HG03457 (cell line): ENCODE measurements around the gene TBC1D10A.

Experiments
- ATAC-seq: cut with Tn5 transposase; IDR thresholded peaks from one replicate; pipeline ENCODE4 v1.9.1; 2021; ENCODE audit warnings: moderate number of reproducible peaks; ENCODE audit not compliant: unreplicated experiment

Gene TBC1D10A

DNA sequence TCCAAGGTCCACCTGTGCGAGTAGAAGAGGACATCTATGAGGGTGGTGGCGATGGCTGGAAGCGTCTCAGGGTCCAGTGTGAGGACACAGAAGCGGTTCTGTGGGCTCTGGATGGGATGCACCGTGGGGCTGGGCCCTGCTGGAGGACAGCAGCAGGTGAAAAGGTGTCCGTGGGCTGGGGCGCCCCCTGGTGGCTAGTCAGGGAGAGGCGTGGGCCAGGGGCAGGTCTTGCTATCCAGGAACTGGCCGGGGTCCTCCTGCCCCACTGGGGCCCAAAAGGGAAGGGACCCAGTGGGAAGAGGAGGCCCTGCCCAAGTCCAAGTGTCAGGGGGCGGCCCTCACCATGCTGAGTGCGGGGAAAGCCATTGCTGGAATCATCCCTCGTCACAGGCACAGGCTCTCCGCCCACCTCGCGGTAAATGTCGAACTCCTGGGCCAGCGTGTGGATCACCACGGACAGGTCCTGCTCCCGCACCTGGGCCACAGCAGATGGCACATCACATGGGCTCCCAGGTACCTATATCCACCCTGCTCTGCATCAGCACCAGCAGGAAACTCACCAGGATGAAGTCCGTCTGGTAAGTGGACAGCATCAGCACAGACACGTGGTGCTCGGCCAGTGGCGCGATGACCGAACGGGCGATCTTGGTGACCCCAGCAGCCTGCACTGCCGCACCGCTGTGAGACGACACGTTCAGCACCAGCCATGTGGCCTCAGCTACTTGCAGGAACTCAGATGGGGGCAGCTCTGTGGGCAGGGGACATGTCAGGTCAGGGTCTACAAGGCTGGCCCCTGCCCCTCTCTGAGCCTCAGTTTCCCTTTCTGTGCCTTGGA lies 39.7 kb downstream of the TBC1D10A start:
- no peak for ATAC-seq

DNA sequence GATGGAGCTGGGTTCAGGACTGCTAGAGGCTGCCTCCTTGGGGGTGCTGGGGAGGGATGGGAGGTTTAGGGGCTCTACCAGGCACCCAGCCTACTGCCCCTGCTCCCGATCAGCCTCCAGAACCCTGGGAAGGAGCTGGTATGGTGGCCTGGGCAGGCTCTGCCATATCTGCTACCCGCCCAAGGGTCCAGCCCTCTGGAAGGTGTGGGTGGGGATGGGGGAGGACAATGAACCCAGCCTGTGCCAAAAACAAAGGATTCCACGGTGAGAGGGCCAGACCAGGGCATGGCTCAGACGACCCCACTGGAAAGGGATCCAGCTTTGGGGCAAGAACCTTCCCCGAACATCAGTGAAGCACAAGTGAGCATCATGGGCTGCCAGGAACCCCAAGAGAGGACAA lies 40.4 kb downstream of the TBC1D10A start:
- no peak for ATAC-seq

DNA sequence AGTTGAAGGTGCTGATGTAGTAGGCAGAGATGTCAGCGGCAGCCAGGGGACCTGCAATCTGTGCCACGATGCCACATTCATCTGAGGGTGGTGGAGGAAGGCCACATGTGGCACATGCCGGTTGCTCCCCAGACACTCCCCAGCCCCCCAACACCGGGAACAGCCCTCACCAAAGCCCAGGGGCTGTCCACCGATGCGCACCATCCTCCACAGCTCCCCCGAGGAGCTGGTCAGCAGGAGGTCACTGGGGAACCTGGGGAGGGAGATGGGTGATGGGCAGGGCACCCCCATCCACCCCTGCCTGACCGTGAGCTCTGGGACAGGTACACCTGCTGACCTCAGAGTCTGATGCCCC lies 40.9 kb downstream of the TBC1D10A start:
- no peak for ATAC-seq

DNA sequence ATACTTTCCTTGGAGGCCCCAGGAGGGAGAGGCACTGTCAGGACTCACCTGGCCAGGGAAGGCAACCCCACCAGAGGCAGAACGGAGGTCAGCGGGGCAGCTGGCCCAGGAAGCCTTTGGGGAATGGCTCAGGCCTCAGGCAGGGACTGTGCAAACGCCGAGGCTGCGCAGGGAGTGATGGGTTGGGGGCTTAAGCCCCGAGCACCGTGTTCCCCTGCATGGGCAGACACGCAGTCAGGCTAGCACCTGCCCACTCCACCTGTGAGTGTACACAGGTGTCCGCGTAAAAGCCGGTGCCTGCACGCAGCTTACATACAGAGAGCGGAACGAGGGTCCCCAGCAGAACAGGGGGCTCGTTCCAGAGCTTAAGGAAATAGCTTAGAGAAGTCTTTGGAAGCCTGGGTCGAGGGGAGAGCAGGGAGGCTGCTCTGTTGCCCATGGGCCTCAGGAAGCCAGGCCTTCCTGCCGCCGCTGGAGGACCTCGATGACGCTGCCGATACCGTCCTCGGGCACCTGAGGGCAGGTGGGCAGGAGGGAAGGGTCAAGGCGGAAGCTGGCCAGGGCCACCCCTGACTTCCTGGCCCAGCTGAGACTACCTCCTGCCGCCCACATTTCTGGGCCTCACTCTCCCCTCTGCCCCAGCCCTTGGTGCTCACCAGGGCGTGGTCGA lies 41.4 kb downstream of the TBC1D10A start:
- ATAC-seq: no peak

DNA sequence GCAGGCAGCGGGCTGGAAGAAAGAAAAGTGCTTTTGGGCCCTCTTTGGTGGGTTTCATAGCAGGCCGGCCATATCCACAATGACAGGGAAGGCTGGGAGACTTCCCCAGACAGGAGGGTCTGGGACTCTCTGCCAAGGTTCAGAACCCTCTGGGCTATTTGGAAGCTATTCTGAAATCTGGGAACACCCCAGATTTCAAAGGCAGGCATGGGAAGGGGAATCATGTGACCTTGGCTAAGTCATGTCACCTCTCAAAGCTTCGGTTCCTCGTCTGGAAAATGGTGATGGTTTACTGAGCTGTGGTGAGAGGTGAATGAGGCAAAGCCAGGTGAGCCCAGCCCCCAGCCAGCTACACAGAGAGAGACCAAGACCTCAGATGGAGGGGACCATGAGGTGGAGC lies 42.1 kb downstream of the TBC1D10A start:
- ATAC-seq: no peak

DNA sequence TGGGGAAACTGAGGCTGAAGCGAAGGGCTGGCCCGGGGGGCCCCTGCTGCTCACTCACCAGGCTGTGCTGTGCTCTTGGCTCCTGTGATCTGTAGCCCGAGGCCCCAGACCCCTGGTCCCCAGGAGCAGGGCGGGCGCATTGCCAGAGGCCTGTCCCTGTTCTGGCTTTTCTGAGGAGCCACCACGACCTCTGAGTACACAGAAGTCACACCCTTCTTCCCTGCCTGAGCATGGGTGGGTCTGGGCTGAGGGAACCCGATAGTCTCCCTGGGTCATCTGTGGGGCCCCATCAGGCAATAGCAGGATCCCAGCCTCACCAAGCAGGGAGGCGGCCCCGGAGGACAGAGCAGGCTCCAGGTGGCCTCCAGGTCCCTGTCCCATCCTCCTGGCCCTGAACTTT lies 42.6 kb downstream of the TBC1D10A start:
- no peak for ATAC-seq

DNA sequence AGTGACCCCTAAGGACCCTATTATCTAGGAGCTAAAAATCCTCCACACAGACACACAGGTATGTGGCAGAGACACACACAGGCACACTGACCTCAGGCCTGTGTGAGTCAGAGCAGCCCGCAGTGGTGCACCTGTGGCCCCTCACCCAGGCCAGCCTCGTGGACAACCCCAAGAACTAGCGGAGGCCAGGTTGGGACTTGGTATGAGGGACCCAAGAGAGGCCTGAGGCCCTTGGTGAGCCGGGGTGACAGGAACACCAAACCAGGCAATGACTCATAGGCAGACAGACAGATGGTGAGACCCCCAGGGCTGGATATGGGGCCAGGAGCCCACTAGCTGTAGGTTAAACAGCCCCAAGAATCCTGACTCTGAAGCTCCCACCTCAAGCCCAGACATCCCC lies 43.4 kb downstream of the TBC1D10A start:
- no peak for ATAC-seq

DNA sequence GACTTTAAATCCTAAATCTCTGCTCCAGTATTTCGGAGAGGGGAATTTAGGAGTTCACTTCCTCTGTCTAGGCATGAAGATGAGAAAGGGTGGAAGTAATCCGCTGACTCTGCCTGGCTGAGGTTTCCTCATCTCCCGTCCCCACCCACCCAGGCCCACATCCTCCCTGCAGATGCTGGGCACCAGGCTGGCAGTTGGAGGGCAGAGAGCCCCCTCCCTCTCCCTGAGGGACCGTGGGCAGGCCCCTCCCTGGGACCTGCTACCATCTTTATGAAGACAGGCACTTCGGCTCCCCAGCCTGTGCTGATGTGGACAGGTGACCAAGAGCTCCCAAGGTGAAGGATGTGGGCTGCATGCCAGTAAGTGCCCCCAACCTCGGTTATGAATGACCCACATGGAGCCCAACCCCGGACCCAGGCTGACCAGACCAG lies 44.1 kb downstream of the TBC1D10A start:
- ATAC-seq: no peak

DNA sequence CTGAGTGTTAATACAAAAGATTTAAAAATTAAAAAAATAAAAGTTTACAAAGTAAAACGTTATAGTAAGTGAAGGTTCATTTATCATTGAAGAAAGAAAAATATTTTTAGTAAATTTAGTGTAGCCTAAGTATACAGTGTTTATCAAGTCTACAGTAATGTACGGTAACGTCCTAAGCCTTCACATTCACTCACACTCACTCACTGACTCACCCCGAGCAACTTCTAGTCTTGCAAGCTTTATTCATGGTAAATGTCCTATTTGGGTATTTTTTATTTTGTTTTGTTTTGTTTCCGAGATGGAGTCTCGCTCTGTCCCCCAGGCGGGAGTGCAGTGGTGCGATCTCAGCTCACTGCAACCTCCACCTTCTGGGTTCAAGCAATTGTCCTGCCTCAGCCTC lies 46.2 kb downstream of the TBC1D10A start:
- no peak for ATAC-seq

DNA sequence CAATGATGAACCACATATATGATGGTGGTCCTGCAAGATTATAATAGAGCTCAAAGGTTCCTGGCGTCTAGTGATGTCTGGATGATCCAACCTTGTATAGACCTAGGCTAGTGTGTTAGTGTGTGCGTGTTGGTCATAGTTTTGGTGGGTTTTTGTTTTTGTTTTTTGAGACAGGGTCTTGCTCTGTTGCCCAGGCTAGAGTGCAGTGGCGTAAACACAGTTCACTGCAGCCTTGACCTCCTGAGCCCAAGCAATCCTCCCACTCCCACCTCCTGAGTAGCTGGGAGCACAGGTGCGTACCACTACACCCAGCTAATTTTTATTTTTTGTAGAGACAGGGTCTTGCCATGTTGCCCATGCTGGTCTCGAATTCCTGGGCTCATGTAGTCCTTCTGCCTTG lies 46.8 kb downstream of the TBC1D10A start:
- ATAC-seq: no peak

DNA sequence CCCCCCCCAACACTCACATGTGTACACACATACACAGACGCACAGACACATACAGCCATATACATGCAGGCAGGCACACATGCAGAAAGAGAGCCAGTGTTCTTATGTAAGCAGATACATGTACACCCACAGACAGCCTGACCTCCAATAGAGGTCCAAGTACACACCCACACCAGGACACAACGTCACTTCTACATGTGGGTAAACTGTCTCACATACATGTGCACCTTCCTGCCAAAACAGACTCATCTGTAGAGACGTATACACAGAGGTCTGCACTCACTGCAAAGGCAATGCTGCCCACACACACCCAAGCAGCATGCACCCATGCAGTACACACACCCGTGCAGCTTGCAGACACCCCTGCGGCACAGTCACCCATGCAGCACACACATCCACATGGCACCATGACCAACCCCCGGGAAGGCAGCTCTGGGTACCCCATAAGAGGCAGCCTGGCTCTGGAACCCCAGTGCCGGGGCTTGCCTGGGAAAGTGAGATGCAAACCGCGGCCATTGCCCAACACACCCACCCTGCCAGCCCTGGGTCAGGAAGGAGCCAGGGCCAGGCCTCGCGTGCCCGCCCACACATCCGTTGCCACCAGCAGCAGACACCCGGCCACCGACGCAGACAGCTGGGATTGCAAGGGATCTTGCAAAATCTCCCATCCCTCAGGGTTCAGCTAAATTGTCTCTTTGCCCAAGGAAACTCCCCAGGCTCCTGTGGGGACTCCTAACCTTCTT lies 47.5 kb downstream of the TBC1D10A start:
- ATAC-seq: no peak

DNA sequence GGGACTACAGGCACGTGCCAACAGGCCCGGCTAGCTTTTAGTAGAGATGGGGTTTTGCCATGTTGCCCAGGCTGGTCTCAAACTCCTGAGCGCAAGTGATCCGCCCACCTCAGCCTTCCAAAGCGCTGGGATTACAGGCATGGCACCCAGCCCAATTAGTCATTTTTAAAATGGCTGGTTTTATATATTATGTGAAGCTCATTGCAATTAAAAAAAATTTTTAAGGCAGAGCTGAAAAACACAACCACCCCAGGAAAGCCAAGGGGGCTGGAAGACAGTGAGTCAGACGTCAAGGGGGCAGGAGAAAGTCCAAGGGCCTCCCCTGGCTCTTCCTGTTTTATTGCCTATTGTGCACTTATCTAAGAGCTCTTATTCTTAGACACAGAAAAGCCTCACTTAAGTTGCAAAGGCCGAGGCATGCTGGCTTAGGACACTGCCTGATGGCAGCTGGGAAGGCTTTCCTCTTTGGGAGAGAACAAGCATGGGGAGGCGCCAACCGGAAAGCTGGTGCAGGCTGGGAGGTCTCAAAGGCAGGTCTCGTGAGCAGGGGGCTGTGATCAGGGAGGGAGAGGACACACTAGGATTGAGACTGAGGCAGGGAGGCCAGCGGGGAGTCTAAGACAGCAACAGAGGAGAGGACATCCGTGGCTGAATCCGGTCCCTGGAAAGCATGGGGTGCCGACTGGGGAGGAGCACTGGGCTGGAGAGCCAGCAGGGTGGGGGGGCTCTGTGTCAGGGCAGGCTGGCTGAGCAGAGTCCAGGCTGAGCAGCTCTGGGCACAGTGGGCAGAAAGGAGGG lies 49.0 kb downstream of the TBC1D10A start:
- ATAC-seq: no peak

DNA sequence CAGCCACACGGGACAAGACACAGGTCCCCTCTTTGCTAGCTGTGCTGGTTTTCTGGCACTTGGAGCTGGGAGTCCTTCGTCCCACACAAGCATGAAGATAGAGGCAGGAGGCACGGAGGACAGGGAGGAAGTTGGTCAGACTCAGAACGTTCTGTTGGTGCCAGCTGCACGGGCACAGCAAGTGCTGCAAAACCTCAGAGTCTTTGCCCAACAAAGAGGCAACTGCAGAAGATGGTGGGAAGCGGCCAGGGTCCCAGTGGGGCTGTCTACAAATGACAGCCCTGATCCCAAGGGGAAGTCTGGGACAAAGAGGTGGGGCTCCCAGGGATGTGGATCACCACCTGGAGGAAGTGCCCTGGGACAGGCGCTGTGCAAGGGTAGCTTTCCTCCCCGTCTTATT lies 50.7 kb downstream of the TBC1D10A start:
- ATAC-seq: no peak

DNA sequence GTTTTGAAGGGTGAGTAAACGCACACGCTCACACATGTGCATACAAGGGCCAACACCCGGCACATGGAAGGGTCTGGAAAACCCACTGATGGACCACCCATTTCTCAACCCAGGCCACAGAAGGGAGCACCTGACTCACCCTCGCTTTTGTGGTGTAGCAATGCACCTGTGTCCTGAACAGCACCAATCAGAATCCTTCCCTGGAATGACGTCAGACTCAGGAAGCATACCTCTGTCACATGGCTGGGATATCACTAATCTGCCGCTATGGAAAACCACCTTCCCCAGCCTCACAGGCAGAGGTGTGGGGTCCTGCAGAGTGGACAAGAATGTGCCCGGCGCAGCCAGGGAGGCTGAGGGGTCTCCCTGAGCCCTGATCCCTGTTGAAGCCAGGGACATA lies 51.1 kb downstream of the TBC1D10A start:
- no peak for ATAC-seq

DNA sequence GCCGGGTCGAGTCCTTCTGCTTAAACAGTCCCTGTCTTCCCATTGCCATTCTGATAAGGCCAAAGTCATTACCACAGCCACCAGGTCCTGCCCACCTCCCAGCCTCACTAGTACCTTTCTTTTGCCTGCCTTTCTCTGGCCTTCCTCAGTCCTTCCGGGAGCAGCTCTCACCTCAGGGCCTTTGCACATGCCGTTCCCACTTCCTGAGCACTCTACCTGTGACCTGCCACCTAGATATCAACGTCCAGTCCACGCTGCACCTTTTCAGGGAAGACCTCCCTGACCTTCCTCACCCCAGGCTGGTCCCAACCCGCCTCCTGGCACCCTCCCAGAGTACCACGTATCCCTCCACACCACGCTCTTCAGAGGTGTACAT lies 52.3 kb downstream of the TBC1D10A start:
- ATAC-seq: no peak

DNA sequence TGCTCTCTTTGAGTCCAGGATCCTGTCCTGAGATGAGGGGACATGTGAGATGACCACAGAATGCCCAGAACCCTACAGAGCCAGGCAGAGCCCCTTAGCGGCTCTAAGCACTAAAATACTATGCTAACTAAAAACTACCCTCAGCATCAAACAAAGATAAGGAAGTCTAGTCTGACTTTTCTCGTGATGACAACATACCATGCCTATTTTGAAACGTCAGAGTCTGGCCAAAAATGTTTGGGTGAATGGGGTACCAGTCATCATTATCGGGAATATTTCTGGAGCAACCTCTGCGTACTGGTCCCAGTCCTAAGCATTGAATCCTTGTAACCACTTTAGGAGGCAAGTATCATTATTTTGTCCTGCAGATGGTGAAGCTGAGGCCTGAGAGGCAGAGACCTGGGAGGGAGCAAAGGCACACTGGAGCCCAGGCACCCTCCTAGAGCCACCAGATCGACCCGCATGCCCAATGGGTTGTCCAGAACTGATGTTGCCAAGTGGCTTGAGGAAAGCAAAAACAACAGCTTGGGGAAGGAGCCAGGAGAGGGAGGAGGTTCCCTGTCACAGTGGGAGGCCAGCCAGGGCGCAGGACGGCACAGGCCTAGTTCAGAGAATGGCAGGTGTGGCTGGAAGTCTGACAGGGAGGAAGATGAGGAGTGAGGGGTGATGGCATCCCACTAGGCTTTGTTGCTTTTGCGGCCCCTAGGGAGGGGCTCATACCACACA lies 52.9 kb downstream of the TBC1D10A start:
- no peak for ATAC-seq

DNA sequence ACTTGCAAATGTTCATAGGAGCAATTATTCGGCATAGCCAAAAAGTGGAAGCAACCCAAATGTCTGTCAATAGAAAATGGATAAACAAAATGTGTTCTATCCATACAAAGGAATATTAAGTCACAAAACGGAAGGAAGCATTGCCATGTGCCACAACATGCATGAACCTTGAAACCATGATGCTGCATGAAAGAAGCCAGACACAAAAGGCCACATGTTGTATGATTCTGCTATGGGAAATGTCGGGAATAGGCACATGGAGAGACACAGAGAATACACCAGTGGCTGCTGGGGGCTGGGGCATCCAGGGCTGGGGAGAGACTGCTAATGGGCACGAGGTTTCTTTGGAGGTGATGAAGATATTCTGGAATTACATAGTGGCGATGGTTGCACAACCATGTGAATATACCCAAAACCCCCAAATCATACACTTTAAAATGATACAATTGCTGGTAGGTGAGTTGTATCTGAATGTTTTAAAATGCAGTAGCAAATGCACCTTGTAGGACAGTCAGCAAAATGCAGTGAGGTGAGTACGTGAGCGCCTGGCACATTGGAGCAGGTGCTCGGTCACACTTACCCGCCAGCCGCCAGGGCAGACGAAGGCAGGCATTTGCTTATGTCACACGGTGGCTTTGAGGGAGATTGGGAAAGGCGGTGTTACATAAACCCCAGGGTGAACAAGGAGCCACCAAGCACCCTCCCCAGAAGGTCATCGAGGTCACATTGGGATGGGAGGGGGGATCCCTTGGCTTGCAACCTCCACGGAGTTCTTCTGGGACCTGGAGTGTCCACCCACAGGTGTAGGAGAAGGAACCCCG lies 53.8 kb downstream of the TBC1D10A start:
- no peak for ATAC-seq

DNA sequence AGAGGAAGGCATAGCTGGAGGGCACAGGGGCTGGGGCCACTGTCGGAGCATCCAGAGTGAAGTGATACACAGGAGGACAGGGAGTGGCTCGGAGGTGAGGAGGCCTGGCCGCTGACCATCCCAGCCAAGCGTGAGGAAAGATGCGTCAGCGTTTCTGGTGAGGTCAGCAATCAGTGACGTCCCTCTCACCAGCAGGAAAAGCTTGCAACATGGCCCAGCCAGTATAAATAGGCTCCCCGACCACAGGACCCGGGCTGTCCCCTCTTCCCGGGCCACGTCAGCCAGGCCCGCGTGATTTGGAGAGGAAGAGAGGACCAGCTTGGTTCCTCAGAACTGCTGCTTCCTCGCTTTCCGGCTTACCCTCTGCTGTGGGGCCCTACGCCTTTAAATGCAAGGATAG lies 55.9 kb downstream of the TBC1D10A start:
- no peak for ATAC-seq

DNA sequence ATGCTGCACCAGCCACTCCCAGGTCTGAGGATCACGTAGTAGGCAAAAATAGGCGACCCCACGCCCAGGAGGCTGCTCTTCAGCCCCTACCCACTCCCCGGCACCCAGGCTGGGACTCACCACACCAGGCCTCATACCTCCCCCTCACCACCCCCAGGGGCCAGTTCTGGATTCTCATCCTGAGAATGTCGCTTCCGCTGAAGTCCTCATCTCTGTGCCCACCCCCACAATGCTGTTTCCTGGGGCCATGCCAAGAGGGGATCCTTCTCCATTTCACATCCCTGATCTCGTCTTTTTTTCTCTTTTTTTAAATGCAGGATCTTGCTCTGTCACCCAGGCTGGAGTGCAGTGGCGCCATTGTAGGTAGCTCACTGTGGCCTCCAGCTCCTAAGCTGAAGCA lies 58.4 kb downstream of the TBC1D10A start:
- ATAC-seq: no peak
